Gastroesophageal sphincter (tissue), 3 donors: ENCODE measurements around the gene GPBP1.

Source experiments
- CTCF ChIP-seq, 4 experiments: fragments of 200-600 bp in 2 of 4; fragments of 450-650 bp in 2 of 4; sonication (generic) in 1 of 4; IDR thresholded peaks; one replicate each; pipeline ENCODE4 v1.5.1; 2017 to 2019; ENCODE audit warnings: antibody characterized with exemption in 4 of 4, mild to moderate bottlenecking in 2 of 4, moderate library complexity in 2 of 4
- POLR2AphosphoS5 ChIP-seq: sonication (generic); formaldehyde crosslinking; IDR thresholded peaks from one replicate; pipeline ENCODE4 v1.6.1; 2017; ENCODE audit warnings: antibody characterized with exemption

DNA sequence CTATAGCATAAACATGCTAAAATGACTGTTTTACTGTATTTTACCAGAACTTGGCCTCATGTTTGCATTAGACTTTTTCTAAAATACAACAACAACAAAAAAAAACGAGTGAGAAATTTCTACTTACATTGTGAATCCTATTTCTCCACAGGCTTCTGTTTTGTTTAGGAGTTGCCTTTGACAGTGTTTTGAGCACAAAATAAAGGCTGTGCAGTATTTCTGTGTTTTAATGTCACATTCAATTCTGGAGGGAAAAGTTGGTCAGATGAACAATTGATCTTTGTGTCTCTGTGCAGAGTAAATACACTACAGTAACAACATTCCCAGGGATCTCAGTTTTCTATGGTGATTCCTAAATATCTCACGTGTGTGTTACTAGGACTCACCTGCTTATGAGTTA is 131.1 kb downstream of the GPBP1 start:
- TF ChIP-seq CTCF (IDR thresholded peaks at IDR 0.05) = no peak
- no peak for TF ChIP-seq POLR2AphosphoS5
